HG02759 (cell line): ENCODE data around the gene AGAP1.

Source experiments
- ATAC-seq: cut with Tn5 transposase; IDR thresholded peaks from one replicate; pipeline ENCODE4 v1.9.1; 2021; ENCODE audit warnings: mild to moderate bottlenecking, moderate library complexity; ENCODE audit not compliant: unreplicated experiment

The AGAP1 gene

DNA sequence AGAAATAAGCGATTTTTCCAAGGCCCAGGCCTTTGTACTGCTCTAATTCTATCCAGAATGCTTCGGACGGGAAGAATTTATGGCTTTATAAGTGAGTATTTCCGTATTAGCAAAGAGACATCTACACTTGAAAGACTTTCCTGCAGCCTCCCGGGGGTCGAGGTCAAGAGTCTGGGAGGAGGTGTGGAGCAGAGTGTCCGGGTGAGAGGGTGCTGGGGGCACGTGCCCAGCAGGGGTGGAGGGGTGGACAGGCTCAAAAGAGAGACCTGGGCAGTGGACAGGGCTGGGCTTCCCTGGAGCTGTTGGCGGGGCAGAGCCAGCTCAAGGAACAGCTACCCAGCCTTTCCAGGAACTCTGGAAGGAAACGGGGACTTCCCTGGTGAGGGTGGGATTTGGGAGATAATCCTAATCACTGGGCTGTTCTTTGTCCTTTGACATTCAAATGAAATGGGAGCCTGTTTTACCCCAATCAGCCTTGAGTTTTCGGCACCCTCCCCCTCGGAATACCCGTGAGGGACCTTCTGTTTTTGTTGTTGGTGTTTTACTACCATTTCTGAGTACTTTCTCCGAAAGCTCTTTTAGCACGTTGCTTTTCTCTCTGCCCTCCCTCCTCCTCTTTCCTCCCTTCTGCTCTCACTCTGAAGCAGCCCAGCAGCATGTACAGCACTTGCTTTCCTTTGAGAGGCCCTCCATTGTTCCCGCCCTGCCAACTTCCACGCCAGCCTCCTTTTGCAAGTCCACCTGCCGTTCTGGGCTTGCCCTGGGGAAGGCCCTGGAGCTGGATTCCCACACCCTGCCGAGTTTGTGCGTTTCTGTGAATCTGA is 164.7 kb downstream of the AGAP1 start:
- no peak for ATAC-seq

DNA sequence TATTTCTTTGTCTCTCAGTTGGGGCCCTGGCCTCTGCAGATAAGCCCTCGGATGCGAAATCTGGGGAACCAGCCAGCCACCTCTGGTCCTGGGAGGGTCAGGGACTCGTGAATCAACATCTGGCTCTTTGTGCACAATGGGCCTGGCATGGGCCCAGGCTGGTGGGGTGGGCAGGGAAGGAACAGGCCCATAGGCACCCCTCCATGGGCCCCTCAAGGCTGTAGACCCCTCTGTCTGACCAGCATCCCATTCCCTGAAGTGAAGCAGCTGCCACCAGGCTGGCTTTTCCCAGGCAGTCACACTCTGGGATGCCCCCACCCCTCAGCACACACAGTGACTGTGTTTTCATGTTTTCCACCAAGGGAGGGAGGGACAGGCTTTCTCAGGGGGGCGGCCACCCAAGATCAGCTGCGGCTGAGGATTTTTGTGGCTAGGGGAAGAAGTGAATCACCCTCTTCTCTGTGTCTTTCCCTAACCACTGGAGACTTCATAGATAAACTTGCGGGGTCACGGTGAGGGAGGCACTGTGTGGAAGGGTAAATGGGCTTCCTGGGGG is 166.0 kb downstream of the AGAP1 start:
- no peak for ATAC-seq

DNA sequence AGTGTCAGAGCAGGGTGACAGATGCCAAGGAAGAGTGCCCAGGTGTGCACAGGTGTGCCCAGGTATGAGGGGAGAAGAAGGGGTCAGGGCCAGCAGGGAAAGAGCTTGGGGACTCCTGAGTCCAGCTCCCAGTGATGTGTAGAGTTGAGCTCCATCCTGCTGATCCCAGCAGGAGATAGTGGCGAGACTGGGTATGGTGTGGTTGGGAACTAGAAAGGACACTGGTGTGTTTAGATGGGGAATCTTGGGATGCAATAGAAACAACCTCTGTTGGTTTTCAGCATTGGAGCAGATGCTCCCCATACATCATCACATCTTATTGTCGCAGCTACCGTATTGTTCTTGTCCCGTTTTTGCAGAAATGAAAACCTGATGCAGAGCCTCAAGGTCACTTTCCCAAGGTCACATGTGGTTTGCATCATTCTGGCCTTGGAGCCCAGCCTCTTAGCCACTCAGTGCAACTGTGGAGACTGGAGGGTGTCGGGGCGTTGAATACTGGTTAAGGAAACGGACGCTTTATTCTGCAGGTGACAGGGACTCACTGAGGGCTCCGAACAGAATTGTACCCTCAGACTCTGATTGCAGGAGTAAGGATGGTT is 166.7 kb downstream of the AGAP1 start:
- ATAC-seq: no peak

GRCh38 chr2:235661167-235661937 is 167.5 kb downstream of the AGAP1 start:
- no peak for ATAC-seq

- ATAC-seq: no peak
Observed at GRCh38 chr2:235661952-235662351, 168.1 kb downstream of the AGAP1 start.

DNA sequence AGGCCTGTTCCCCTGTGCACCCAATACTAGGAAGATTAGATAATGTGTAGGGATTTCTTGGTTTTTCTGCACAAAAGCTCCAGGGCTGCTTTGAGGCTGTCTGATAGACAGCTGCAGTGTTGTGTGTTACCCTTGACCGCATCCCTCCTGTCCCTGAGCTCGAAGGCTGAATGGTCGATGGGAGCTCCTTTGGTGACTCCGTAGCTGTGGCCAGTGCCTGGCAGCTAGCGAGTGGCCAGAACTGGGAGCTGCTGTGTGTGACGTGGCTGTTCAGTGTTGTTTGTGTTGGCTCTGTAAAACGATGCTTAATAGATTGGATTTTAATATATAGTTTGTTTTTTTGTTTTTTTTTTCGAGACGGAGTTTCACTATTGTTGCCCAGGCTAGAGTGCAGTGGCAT is 170.0 kb downstream of the AGAP1 start:
- ATAC-seq: no peak

DNA sequence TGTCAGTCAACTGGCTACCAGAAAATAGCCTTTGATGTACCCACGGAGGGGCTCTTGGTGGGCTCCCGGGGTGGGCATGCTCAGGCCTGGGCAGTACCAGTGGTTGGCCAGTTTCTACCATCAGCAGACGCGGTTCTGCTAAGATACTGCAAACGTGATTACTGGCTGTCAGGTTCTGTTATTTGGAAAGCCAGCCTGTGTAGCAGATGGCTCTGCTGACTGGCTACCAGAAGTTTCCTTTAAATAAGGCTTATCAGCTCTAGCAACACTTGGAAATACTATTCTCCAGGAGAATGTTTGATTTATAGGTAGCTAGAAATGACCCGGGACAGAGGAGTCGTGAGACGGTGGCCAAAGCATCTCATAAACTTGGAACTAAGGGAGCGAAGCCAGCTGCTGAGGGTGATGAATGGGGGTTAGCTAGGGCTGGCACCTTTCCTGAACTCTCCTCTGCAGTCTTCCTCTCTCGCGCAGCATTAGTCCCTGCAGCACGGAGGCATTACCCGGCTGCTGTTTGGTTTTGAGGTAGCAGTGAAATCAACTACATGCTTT is 171.9 kb downstream of the AGAP1 start:
- ATAC-seq: no peak

DNA sequence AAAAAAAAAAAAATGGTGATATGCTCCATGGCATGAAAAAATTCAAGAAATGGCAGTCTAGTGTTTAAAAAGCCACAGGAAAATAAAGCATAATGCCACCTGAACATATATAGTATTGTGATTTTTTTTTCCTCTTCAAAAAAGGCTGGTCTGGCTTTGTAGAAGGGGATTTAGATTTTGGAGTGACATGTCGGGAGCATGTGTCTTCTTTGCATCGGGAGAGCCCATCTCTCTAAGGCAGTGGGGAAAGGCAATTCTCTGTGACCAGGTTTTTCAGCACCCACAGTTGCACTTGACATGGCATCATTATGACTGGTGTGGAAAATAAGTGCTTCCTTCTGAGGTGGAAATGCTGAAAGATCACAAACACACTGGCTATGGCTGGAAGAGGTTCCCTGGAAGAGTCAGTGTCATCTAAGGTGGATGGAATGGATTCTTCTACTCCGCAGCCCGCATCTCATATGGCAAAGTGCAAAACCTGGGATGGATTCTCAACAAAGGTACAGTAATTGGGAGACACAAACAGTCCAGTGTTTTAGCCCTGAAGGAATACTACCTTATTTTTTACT is 172.5 kb downstream of the AGAP1 start:
- ATAC-seq: no peak

DNA sequence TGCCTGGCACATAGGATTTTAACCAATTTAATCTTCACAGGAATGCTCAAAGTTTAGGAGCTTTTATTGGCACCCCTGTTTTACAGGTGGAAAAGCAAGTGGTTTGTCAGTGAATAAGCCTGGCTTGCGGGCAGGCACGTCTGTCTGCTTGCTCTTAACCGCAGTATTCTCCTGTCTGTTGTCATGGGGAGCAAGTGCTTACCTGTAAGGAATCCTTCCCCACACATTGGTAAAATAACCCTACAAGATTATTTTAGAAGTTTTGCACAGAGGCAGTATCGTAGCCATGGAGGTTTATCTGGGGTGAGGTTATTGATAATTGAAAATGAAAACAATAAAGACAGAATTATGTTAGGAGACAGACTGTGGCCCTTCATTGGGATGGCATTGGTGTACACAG is 174.9 kb downstream of the AGAP1 start:
- ATAC-seq: no peak

DNA sequence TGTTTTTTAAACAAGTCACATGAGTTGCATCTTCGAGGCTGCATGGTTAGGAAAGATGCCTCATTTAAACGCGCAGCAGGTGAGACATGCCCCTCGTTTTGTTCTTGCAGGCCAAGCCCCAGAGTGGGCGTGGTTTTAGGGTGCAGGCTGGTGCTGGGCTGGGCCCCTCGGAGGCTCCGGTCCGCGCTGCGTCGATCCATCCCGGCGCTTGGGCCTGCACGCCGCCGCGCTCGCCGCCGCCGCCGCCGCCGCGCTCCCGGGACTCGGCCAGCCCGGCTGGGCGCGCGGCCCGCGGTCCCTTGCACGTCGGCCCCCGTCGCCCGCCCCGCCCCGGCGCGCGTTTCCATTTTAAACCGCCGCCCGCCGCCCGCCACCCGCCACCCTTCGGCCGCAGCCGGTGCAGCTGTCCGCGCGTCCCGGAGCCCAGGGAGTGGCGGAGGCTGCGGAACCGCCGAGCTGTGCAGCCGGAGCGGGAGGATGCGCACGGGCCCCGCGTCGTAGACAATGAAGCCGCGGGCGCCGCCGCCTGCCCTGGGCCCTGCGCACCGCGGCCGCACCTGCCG is 175.5 kb downstream of the AGAP1 start:
- no peak for ATAC-seq

DNA sequence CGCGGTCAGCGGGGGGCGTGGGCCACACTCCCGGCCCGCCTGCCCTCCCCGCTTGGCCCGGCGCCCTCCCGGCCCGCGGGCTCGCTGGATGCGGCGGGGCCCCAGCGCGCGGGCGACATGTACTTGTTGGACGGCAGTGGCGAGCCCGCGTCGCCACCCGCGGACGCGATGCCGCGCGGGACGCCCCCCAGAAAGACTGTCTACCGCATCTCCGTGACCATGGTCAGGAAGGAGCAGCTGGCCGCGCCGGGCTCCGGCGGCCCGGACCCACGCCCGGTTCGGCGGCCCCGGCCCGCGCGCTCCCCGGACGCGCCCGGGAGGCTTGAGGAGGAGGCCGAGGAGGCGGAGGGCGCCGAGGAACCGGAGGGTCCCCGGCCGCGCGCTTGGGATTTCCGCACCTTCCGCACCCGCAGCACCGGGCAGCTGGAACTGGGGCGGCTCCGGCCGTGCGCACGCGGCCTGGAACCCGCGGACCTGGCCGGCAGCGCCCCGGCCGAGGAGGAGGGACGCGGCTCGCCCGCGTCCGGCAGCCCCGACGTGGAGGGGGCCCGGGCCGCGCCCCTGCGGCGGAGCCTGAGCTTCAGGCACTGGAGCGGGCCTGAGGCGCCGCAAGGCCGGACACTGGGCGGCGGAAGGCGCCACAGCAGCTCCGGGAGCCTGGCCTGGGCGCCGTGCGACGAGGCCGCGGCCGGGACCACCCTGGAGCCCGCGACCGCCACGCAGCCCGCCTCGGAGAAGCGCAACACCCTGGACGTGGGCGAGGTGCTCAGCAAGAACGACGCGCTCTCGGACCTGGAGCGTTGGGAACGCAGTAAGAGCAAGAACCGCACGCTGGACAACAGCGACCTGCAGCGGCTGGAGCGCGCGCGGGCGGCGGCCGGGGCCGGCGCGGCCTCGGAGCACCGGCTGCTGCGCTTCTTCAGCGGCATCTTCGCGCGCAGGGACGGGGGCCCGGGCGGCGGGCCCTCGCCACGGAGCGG is 176.4 kb downstream of the AGAP1 start:
- no peak for ATAC-seq

GRCh38 chr2:235670974-235671787 is 177.3 kb downstream of the AGAP1 start:
- no peak for ATAC-seq

GRCh38 chr2:235672720-235673119 is 178.9 kb downstream of the AGAP1 start:
- no peak for ATAC-seq

DNA sequence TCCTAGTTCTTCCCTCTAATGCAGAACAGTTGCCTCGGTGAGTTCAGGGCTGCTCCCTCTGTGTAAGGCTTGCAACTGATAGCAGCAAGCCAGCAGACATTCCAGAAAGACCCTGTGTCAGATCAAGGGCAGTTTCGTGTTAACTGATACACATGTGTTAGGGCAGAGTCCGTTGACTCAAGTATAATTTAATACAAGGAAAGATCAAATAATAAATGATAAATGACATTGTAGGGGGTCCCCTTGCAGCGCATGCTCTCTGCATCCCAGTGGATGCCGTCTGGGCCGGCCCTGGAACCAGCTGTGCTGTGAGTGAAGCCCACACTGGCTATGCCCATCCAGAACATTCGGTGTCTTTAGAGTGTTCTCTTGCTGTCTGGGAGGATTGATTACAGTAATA is 180.3 kb downstream of the AGAP1 start:
- no peak for ATAC-seq

GRCh38 chr2:235674812-235675211 is 181.0 kb downstream of the AGAP1 start:
- ATAC-seq: no peak

- no peak for ATAC-seq
Observed at GRCh38 chr2:235675678-235676535, 182.1 kb downstream of the AGAP1 start.

GRCh38 chr2:235676536-235676799 is 182.6 kb downstream of the AGAP1 start:
- ATAC-seq: no peak

GRCh38 chr2:235677276-235677788 is 183.5 kb downstream of the AGAP1 start:
- no peak for ATAC-seq
